ENCODE results near the gene SMIM14. TPM values are rescaled to one million over a fixed set of nuclear protein-coding genes. Genes with fewer than 3 reads are reported as not detected.

The SMIM14 gene
- total and polyA plus RNA-seq, 9 of the 15 experiments (the other 6 are each of a cell fraction or from before 2014, with no cell fraction given), result 0.98 to 3.7 (median 2.2) TPM

DNA sequence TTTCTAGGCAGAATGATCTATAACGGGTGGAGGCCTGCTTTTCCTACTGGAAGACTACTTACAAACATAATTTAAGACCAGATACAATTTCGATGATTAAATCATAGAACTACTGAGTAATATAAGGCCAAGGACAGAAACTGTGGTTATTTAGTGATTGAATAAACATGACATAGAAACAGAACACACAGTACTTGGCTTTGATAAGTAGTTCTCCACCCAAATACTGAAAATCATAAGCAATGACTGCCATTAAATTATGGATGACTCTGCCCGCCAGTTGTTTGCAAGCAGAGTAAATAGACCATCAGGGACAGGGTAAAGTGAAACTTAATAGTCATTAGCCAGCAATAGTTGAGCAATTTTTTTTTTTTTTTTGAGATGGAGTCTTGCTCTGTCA, 17.2 kb upstream of the SMIM14 start (continued):
- TF ChIP-seq KLF16 (IDR thresholded peaks at IDR 0.05) (no peak), MEF2D (tag; conservative IDR thresholded peaks at IDR 0.05; ENCODE audit: low read depth) (no peak), POLR2AphosphoS2 (IDR thresholded peaks at IDR 0.05; ENCODE audit: low read length) (no peak), MTA2 (IDR thresholded peaks at IDR 0.05; ENCODE audit: low read depth) (no peak), CHD2 (IDR thresholded peaks at IDR 0.05; ENCODE audit: low read depth, low read length) (no peak), BDP1 (IDR thresholded peaks at IDR 0.05; ENCODE audit: insufficient read depth, insufficient read length) (no peak), ZNF263 (CRISPR knock-in tag; IDR thresholded peaks at IDR 0.05; ENCODE audit: borderline replicate concordance) (no peak), ZNF589 (CRISPR knock-in tag; IDR thresholded peaks at IDR 0.05; ENCODE audit: low read depth) (no peak)
- TF ChIP-seq, protein P1, sequence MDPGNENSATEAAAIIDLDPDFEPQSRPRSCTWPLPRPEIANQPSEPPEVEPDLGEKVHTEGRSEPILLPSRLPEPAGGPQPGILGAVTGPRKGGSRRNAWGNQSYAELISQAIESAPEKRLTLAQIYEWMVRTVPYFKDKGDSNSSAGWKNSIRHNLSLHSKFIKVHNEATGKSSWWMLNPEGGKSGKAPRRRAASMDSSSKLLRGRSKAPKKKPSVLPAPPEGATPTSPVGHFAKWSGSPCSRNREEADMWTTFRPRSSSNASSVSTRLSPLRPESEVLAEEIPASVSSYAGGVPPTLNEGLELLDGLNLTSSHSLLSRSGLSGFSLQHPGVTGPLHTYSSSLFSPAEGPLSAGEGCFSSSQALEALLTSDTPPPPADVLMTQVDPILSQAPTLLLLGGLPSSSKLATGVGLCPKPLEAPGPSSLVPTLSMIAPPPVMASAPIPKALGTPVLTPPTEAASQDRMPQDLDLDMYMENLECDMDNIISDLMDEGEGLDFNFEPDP (CRISPR knock-in tag; IDR thresholded peaks at IDR 0.05), result no peak
- TF ChIP-seq, protein P2, sequence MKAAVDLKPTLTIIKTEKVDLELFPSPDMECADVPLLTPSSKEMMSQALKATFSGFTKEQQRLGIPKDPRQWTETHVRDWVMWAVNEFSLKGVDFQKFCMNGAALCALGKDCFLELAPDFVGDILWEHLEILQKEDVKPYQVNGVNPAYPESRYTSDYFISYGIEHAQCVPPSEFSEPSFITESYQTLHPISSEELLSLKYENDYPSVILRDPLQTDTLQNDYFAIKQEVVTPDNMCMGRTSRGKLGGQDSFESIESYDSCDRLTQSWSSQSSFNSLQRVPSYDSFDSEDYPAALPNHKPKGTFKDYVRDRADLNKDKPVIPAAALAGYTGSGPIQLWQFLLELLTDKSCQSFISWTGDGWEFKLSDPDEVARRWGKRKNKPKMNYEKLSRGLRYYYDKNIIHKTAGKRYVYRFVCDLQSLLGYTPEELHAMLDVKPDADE (conservative IDR thresholded peaks at IDR 0.05; ENCODE audit: control insufficient read depth, low read depth, low read length), result no peak
- TF ChIP-seq, protein P3, sequence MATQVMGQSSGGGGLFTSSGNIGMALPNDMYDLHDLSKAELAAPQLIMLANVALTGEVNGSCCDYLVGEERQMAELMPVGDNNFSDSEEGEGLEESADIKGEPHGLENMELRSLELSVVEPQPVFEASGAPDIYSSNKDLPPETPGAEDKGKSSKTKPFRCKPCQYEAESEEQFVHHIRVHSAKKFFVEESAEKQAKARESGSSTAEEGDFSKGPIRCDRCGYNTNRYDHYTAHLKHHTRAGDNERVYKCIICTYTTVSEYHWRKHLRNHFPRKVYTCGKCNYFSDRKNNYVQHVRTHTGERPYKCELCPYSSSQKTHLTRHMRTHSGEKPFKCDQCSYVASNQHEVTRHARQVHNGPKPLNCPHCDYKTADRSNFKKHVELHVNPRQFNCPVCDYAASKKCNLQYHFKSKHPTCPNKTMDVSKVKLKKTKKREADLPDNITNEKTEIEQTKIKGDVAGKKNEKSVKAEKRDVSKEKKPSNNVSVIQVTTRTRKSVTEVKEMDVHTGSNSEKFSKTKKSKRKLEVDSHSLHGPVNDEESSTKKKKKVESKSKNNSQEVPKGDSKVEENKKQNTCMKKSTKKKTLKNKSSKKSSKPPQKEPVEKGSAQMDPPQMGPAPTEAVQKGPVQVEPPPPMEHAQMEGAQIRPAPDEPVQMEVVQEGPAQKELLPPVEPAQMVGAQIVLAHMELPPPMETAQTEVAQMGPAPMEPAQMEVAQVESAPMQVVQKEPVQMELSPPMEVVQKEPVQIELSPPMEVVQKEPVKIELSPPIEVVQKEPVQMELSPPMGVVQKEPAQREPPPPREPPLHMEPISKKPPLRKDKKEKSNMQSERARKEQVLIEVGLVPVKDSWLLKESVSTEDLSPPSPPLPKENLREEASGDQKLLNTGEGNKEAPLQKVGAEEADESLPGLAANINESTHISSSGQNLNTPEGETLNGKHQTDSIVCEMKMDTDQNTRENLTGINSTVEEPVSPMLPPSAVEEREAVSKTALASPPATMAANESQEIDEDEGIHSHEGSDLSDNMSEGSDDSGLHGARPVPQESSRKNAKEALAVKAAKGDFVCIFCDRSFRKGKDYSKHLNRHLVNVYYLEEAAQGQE (IDR thresholded peaks at IDR 0.05; ENCODE audit: borderline replicate concordance), result no peak
- TF ChIP-seq, protein P3 (CRISPR knock-in tag; IDR thresholded peaks at IDR 0.05; ENCODE audit: low read depth), result no peak

All from K562 (cell line).